Progenitor cell of endocrine pancreas (in vitro differentiated cells): Measurements from ENCODE around the gene SERPINA1. TPM values are rescaled to one million over a fixed set of nuclear protein-coding genes. Genes with fewer than 3 reads are reported as not detected.

Experiments used
- DNase-seq: peaks from one replicate; pipeline ENCODE4 v3.0.0; 2021; ENCODE audit warnings: low spot score; ENCODE audit not compliant: unreplicated experiment
- H3K27ac Mint-ChIP-seq: 2 replicates; pipeline ENCODE4 v1.8.0; 2021; ENCODE audit warnings: mild to moderate bottlenecking, moderate library complexity, mixed read lengths
- H3K27me3 Mint-ChIP-seq: 2 replicates; pipeline ENCODE4 v1.8.0; 2021; ENCODE audit warnings: mixed read lengths
- H3K36me3 Mint-ChIP-seq: 2 replicates; pipeline ENCODE4 v1.8.0; 2022; ENCODE audit warnings: mixed read lengths; ENCODE audit not compliant: insufficient read depth
- H3K4me1 Mint-ChIP-seq: 2 replicates; pipeline ENCODE4 v1.8.0; 2021; ENCODE audit warnings: low read depth, mixed read lengths
- H3K4me3 Mint-ChIP-seq: 2 replicates; pipeline ENCODE4 v1.8.0; 2021; ENCODE audit warnings: low read depth, mild to moderate bottlenecking, moderate library complexity, mixed read lengths
- H3K9me3 Mint-ChIP-seq: 2 replicates; pipeline ENCODE4 v1.8.0; 2021; ENCODE audit warnings: low read depth, mixed read lengths
- total RNA-seq: library from RNA; stranded (reverse); gene quantifications from 2 replicates; pipeline ENCODE4 v1.2.1, GENCODE V29; 2021
- TF ChIP-seq, protein P1 (sequence below): fragments of 200-600 bp; sonication (generic); IDR thresholded peaks from one replicate; pipeline ENCODE4 v1.5.0; 2021; ENCODE audit warnings: antibody characterized with exemption, mild to moderate bottlenecking; ENCODE audit not compliant: unreplicated experiment

The SERPINA1 gene
- total RNA-seq, 1 donor from 2014 or later: 411 TPM

DNA sequence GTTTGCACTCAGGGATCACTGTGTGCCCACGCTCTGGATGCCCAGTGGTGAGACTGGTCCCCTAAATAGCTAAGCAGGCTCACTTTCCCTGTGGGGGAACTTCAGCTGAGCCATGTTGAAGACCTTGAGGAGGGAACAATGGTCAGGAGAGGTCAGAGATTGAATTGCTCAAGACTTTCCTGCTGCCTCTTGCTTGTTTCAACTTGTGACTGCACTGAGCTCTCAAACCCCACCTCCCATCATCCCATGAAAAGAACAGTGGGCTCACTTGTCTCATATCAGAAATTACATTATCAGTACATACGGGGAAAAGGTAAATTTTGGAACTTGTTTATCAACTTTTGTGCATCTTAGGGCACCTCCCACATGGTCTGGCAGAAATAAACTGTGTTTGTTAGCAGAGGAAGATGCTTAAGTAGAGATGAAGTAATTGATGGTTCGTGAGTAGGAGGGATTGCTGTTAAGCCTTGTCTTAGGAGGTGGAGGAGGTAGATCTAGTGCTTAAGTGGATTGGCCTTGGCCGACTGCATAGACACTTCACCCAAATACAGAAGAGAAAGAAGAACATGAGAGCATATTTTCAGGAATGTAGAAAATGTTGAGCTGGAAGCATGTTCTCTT is 15.0 kb upstream of the SERPINA1 start:
- peaks cover 1% of the 10 kb centered on the region for H3K36me3 Mint-ChIP-seq
- TF ChIP-seq, protein P1, sequence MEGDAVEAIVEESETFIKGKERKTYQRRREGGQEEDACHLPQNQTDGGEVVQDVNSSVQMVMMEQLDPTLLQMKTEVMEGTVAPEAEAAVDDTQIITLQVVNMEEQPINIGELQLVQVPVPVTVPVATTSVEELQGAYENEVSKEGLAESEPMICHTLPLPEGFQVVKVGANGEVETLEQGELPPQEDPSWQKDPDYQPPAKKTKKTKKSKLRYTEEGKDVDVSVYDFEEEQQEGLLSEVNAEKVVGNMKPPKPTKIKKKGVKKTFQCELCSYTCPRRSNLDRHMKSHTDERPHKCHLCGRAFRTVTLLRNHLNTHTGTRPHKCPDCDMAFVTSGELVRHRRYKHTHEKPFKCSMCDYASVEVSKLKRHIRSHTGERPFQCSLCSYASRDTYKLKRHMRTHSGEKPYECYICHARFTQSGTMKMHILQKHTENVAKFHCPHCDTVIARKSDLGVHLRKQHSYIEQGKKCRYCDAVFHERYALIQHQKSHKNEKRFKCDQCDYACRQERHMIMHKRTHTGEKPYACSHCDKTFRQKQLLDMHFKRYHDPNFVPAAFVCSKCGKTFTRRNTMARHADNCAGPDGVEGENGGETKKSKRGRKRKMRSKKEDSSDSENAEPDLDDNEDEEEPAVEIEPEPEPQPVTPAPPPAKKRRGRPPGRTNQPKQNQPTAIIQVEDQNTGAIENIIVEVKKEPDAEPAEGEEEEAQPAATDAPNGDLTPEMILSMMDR: no peak
- H3K9me3 Mint-ChIP-seq: peaks cover 6% of the 10 kb centered on the region
- H3K4me3 Mint-ChIP-seq: no peak overlapping the region
- H3K27me3 Mint-ChIP-seq: no peaks in the 10 kb centered on the region
- DNase-seq: no peak
- peaks cover 21% of the 10 kb centered on the region for H3K4me1 Mint-ChIP-seq
- H3K27ac Mint-ChIP-seq: no peak overlapping the region

DNA sequence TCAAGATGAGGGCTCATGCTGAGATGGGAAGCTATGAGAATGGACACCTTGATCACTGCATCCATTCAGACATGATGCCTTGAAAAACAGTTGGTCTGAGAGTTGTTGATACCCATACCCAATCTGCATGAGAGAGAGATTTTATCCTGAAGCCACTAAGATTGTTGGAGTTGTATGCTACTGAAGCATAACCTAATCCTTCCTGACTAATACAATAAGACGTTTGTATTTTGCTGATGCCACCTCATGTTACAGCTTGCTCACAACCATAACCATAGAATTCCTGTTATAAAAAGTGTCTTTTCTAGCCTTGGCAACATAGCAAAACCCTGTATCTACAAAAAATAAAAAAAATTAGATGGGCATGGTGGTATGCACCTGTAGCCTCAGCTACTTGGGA is 12.7 kb upstream of the SERPINA1 start:
- DNase-seq: no peak
- Mint-ChIP-seq H3K36me3 (no peaks in the 10 kb centered on the region), H3K27ac (no peak overlapping the region), H3K4me3 (no peak overlapping the region), H3K9me3 (peaks cover 3% of the 10 kb centered on the region), H3K4me1 (peaks cover 42% of the 10 kb centered on the region), H3K27me3 (no peaks in the 10 kb centered on the region)
- TF ChIP-seq, protein P1: no peak

DNA sequence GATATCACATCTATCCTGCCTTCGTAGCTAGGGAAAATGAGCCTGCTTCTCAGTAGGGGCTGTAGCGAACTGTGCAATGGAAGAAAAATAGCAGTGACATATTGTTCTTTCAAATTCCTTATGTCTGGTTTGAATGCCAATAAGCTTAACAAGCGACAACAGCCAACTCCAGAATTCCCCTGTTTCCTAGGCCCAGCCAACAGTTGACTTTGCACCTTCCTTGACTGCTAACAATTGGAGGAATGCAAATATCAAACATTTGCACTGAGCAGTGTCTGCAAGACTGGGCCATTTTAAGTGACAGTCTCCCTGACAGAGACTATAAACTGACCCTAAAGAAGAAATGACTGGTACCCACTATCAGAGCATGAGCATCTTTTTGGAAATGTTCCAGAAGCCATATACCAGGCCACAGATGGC is 12.0 kb upstream of the SERPINA1 start:
- peaks cover under 1% of the 10 kb centered on the region for H3K9me3 Mint-ChIP-seq
- TF ChIP-seq, protein P1: no peak
- H3K36me3 Mint-ChIP-seq: no peaks in the 10 kb centered on the region
- no peaks in the 10 kb centered on the region for H3K27me3 Mint-ChIP-seq
- H3K27ac Mint-ChIP-seq: no peak overlapping the region
- DNase-seq: no peak
- H3K4me1 Mint-ChIP-seq: peaks cover 49% of the 10 kb centered on the region
- no peak overlapping the region for H3K4me3 Mint-ChIP-seq

DNA sequence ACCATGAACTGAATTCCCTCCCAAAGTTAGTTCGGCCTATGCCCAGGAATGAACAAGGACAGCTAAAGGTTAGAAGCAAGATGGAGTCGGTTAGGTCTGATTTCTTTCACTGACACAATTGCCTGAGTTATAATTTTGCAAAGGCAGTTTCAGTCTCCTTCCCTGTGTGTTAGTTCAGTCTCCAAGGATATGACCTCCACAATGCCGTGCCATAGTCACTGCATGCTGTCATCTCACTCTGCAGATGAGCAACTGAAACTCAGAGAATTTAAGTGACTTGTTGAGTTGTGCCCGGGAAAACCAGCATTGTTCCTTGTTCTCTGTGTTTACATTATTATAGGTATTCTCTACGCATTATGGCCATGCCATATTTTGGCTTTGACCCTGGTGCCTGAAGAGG is 10.1 kb upstream of the SERPINA1 start:
- Mint-ChIP-seq H3K27me3 (no peaks in the 10 kb centered on the region), H3K4me1 (peaks cover 66% of the 10 kb centered on the region), H3K36me3 (no peaks in the 10 kb centered on the region), H3K27ac (peak overlapping the region; percentile 84), H3K9me3 (no peaks in the 10 kb centered on the region), H3K4me3 (no peak overlapping the region)
- no peak for DNase-seq
- TF ChIP-seq, protein P1: no peak

DNA sequence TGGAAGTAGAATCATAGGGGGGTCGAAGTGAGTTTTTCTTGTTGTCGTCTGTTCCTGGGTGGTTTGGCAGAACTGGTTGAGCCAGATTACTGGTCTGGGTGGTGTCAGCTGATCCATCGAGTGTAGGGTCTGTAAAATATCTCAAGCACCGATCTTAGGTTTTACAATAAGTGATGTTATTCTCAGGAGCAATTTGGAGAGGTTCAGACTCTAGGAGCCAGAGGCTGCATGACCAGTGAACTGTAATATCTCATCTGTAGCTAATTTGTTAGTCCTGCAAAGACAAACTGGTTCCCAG is 9.7 kb upstream of the SERPINA1 start:
- no peaks in the 10 kb centered on the region for H3K9me3 Mint-ChIP-seq
- H3K27me3 Mint-ChIP-seq: no peaks in the 10 kb centered on the region
- no peaks in the 10 kb centered on the region for H3K36me3 Mint-ChIP-seq
- TF ChIP-seq, protein P1: no peak
- H3K4me3 Mint-ChIP-seq: no peak overlapping the region
- peaks cover 69% of the 10 kb centered on the region for H3K4me1 Mint-ChIP-seq
- no peak for DNase-seq
- H3K27ac Mint-ChIP-seq: peak overlapping the region; percentile 84
